GM19043 (cell line): Measurements from ENCODE around the gene SPACA6.

ENCODE experiments used
- ATAC-seq: cut with Tn5 transposase; IDR thresholded peaks from one replicate; pipeline ENCODE4 v1.9.1; 2021; ENCODE audit warnings: low read depth; ENCODE audit not compliant: unreplicated experiment

The SPACA6 gene

DNA sequence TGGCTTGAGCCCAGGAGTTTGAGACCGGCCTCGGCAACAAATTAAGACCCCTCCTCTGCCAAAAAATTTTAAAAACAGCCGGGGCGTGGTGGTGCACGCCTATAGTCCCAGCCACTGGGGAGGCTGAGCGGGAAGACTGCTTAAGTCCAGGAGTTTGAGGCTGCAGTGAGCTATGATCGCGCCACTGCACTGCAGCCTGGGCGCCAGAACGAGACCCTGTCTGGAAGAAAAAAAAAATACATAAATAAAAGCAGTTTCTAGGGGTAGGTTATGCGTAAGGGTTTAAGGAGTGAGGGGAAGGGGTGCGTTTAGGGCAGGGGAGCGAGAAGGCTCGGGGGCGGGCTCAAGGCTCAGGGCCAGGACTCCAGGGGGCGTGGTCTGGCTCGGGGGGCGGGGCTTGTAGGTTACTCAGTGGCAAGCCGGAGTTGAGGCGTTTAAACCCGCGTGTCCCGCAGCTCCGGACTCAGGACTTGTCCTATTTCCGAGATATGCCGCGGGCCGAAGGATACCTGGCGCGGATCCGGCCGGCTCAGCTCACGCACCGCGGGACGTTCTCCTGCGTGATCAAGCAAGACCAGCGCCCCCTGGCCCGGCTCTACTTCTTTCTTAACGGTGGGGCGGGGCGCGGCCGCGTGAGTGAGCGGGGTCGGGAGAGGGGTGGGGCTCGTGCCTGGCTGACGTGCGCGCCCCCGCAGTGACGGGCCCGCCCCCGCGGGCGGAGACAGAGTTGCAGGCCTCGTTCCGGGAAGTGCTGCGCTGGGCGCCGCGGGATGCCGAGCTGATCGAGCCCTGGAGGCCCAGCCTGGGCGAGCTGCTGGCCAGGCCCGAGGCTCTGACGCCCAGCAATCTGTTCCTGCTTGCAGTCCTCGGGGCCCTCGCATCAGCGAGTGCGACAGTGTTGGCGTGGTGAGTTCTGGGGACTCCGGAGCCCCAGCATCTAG lies 10.7 kb downstream of the SPACA6 start:
- peak; percentile 70 for ATAC-seq

DNA sequence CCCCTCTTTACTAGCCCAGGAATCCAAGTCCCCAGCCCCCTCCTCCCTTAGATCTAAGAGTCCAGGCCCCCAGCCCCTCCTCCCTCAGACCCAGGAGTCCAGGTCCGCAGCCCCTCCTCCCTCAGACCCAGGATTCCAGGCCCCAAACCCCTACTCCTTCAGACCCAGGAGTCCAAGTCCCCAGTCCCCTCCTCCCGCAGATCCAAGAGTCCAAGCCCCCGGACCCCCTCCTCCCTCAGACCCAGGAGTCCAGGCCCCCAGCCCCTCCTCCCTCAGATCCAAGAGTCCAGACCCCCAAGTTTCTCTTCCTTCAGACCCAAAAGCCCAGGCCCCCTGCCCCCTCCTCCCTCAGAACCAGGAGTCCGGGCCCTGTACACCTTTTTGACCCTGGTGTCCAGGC lies 11.5 kb downstream of the SPACA6 start:
- no peak for ATAC-seq

DNA sequence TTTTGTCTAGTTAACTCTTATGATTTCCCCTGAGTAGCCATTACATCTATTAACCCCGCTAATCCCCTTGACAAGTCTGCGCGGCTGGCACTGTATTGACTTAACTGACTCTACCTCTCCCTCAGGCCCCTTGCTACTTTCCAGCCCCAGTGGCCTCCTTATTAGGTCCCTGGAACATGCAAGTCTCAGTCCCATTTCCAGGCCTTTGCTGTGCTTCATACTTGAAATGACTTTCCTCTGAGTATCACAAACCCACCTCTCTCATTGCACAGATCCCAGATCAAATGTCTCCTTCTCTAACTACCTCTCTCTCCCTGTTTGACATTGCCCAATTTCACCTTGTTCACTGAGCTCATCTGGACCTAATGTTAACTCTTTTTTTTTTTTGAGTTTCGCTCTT lies 13.2 kb downstream of the SPACA6 start:
- ATAC-seq = no peak

DNA sequence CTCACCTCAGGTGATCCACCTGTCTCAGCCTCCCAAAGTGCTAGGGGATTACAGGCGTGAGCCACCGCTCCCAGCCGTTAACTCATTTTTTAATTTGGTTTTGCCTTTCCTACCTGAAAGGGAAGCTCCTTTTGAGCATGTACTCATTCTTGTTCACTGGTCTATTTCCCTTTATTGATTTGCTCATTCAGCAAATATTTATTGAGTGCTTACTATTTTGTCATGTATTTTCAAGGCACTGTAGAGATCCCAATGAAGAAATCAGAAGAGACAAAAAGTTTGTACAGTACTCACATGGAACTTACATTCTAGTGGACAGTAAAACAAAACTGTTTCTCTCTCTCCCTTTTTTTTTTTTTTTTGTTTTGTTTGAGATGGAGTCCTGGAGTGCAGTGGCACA lies 13.8 kb downstream of the SPACA6 start:
- ATAC-seq = no peak

DNA sequence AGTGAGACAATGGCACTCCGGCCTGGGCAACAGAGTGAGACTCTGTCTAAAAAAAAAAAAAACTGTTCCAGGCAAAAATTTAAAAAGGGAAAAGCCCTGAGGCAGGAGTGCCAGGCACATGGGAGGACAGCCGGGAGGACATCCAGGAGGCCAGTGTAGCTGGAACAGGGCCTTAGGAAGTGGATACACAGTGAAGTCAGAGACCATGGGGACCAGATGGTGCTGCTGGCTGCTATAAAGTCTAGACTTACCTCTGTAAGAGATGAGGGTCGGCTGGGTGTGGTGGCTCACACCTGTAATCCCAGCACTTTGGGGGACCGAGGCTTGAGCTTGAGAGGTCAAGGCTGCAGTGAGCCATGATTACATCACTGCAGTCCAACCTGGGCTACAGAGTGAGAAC lies 15.7 kb downstream of the SPACA6 start:
- no peak for ATAC-seq

DNA sequence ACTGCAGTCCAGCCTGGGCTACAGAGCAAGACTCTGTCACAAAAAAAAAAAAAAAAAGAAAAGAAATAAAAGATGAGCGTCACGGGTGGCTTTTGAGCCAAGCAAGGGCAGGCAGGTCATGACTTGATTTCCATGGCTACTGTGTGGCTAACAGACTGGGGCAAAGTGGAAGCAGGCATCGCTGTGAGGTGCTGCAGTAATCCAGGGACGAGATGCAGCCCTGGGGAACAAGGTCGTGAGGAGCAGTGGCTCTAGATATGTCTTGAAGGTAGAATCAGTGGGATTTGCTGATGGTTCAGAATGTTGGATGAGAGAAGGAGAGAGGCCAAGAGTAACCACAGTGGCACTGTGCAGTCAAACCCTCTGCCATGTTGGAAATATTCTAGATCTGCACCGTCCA lies 16.4 kb downstream of the SPACA6 start:
- no peak for ATAC-seq

DNA sequence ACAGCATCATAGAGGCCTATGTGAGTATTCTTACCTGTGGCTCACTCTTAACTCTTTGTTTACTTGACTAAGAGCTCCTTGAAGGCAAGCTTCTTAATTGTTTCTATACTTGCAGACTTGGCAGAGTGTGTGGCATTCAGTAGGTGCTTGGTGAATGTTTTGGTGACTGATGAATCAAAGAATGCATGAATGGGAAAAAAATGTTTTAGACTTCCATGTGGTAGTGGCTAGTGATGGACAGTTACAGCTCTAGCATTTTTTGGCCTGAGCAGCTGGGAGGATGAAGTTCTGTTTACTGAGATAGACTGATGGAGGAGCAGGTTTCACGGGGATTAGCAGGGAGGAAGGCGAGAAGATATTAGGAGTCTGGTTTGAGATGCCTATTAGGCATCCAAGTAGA lies 17.0 kb downstream of the SPACA6 start:
- ATAC-seq = no peak

DNA sequence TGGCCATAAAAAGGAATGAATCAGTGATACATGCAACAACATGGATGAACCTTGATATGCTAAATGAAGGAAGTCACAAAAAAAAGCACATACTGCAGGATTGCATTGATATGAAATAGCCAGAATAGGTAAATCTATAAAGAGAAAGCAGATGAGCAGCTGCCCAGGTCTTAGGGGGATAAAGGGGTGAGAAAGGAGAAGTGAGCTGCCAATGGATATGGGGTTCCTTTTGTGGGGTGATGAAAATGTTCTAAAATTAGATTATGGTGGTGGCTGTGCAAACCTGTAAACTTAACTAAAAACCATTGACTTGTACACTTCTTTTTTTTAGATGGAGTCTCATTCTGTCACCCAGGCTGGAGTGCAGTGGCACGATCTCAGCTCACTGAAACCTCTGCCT lies 18.6 kb downstream of the SPACA6 start:
- no peak for ATAC-seq

DNA sequence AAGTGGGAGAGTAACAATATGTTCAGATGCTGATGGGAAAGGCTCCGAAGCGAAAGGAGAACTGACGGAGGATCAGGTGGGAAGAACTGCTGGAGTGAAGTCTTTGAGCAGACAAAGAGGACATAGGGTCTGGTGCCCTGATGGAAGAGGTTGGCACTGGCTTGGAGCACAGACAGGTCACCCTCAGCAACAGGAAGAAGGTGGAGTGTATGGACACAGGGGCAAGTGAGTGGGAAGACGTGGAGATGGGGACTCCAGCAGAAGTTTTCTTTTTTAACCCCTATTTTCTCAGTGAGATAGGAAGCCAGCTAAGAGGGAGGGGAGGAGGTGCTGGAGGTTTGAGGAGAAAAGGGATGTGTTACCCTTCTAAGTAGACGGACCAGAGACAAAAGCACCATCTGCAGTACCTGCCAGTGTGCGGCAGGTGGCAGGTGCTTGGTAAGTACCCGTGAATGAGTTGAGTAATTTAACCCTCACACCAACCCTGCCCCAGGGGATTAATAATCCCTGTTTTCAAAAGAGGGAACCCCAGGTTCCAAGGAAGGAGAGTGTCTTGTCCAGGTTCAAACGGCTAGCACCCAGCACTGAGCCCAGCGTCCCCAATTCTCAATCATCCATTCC lies 19.4 kb downstream of the SPACA6 start:
- ATAC-seq = no peak

DNA sequence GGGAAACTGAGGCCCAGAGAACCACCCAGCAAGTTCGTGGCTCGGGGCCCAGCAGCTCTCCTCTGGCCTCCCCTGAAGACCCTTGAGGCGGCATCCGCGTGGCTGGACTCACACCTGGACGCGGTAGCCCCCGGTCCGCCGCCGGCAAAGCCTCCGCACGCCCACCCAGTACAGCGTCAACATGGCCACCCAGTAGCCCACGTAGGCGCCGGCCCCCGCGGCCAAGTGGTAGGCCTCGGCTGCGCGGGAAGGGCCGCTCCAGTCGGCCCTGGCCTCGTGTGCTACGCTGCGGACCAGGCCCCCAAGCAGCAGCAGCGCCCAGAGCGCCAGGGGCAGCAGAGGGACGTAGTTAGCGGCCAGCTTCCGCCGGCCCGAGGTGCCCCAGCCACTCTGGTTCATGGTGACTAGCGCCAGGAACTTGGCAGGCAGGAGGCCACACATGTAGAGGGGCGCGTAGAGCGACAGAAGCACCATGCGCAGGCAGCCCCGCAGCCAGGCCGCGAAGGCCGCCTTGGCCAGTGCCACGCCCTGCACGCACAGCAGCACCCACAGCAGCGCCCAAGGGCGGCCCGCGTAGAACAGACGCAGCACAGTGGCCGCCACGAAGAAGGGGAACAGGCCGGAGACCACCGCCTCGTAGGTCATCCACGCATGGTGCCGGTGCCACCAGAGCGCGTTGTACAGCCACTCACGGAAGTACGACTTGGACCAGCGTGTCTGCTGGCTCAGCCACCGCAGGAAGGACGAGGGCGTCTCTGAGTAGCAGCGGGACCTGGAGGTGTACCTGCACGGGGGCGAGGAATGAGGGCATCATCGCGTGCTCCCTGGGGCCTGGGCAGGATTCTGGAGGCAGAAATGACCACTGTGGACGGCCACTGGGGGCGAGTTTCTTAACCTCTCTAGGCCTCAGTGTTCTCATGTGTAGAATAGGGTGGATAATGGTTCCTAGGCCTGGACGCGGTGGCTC lies 20.5 kb downstream of the SPACA6 start:
- ATAC-seq = no peak

DNA sequence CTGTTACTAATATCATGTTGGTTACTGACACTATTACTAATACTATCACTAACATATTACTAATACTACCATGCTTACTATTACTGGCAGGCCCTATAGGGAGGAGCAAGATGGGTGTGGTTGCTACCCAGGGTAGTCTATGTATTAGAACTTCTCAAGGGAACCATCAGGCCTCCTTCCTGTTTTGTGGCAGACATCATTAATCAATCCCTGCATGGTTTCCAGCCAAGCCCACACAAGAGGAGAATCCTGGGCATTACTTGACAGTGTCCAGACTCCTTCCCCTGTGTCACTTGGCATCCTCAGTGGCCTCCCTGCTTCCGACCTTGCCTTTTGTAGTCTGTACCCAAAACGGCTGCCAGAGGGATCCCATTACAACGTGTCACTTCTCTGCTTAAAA lies 21.7 kb downstream of the SPACA6 start:
- no peak for ATAC-seq

DNA sequence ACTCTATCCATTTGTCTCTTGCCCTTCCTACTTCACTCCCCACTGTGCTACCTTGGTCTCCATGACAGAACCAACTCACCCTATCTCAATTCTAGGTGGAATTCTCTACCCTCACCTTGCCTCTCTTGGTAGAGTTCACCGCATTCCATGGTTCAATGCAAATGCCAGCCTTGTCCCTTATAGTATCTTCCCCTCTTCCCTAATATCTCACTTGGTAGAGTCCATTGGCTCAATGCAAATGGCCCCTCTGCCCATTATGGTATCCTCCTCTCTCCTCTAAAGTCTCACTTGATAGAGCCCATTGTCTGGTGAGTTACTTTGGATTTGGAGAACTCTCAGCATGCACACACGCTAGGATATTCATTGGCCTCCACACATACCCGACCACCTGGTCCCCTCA lies 22.7 kb downstream of the SPACA6 start:
- ATAC-seq = no peak

DNA sequence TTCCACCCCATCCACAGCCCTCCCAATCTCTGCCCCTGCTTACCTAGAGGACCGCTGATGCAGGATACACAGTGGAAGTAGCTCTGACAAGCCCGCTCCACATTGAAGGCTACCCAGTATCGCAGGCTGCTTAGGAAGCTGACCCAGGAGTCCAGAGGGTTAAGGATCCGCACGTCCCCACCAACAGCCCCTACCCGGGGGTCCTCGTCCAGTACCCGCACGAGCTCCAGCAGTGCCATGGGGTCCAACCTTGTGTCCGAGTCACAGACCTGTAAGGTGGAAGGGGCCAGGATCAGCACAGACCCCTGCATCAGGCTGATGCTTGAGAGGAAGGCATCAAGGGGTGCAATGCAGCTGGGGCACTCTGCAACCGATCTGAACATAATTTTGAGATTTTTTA lies 23.8 kb downstream of the SPACA6 start:
- ATAC-seq = no peak

DNA sequence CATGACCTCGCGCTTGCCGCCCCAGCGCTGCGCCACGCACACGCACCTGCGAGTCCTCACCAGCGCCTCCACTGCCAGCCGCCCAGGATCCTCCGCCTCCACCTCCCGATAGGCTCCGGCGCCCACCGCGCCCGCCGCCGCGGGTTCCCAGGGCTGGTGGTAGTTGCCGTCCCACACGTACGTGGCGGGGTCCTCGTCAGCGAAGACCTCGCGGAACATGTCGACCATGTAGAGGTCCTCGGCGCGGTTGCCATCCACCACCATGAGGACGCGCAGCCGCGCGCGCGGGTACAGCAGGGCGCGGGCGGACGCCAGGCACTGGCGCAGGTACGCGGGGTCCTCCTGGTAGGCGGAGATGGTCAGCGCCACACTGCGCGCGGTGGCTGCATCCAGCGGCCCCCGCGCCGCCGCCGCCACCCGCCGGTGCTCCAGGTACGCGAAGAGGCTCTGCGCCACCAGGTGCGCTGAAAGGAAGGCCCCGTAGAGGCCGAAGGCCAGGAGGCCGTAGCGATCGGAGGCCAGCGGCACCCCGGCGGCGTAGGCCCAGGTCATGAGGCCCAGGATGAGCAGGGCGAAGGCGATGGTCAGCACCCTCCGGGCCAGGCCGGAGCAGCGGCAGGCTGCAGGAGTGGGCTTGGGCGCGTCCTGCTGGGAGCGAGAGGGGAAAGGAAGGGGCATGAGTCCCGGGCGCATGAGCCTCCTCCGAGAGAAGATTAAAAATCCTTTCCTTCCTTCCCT lies 26.3 kb downstream of the SPACA6 start:
- no peak for ATAC-seq

DNA sequence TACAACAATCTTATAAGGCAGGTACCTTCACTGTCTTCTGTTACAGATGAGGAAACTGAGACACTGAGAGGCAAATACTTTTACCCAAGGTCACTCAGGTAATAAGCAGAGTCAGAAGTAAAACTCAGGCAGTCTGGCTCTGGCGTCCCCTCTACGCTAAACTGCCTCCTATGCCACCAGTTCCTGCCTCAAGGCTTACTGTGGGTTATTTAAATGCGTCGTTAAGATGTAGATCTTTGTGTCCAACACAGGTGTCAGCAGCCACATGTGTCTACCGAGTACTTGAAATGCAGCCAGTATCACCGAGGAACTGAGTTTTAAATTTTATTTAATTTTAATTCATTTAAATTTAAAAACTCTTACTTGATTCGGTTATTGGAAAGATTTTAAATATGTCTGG lies 28.8 kb downstream of the SPACA6 start:
- no peak for ATAC-seq

DNA sequence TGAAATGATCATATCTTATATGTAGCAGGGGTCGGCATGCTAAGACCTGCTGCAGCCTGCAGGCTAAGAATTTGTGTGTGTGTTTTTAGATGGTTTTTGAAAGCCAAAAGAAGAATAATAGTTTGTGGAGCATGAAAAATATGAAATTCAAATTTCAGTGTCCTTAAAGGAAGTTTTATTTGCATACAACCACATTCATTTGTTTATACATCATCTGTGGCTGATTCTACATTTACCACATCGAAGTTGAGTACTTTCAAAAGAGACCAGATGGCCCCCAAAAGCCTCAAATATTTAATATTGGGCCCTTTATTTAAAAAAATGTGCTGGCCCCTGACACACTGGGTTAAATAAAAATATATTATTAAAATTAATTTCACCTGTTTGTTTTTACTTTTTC lies 29.4 kb downstream of the SPACA6 start:
- no peak for ATAC-seq

DNA sequence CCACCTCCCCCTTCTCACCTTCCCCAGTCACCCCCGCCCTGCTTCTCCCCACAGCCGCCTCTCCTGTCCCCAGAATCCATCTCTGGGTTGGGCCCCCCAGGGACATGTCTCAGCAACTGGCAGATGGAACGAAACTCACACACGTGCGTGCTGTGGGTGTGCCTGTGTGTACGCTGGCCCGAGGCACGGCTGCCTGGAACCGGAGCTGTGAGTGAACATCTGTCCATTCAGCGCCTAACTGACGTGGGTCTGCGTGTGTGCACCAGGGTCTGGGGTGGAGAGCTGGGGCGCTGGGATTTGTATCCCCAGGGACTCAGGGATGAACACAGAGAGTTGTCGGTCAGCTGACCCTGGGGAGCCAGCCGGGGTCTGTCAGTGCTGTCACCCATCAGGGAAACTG lies 31.4 kb downstream of the SPACA6 start:
- no peak for ATAC-seq

DNA sequence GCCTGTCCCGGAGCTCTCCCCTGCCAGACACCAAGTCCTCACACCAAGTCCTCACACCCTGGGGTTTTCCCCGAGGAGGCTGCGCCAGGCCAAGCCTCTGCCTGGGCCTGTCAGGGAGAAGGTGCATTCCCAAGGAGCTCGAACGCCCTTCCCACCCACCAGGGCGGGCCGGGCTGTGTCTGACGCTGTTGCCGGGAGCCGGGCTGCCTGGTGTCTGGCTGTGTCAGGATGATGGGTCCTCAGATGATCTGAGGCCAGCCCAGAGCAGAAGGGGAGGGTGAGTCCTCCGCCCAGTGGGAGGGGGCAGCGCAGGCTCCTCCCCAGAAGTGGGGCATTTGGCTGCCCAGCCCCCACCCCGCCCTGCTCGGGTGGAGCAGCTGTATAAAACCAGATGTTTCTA lies 32.9 kb downstream of the SPACA6 start:
- ATAC-seq = no peak

DNA sequence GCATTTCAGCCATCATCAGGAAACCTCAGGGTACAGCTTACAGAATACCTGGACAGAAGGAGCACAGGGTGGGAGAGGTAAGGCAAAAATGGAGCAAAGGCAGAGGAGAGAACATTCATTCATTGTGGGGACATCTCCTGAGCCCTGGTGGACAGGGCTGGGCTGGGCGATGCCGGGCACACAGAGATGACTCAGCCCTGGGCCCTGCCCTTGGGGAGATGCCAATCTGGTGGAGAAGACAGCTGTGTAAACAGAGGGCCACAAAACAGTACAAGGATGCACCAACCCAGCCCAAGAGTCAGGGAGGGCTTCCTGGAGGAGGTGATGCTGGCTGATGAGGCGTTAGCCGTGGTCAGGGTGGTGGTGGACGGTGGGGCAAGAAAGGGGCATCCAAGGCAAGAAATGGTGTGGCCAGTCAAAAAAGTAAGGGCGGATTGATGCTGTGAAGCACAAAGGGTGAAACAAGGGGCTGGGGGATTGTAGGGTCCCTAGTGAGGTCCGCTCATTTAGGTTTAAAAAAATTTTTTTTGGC lies 34.3 kb downstream of the SPACA6 start:
- ATAC-seq = no peak

DNA sequence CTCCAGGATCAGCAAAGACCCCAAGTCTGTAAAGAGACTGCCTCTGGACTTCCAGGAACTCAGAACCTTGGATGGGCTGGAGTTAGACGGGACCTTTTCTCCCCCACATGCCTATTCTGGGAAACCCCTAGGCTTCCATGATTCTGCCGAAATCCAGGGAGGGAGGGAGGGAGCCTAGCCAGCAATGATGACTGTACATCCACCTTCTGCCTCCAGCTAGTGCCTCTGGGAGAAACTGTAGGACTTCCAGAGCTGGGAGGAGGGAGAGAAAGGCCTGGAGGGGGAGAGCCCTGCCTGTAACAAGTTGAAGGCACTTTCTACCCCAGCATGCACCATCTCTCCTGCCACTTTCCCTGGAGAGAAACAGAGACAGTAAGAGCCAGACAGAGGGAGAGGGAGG lies 36.7 kb downstream of the SPACA6 start:
- no peak for ATAC-seq
